K562 (cell line): Measurements from ENCODE around the gene FASN. TPM values are rescaled to one million over a fixed set of nuclear protein-coding genes. Genes with fewer than 3 reads are reported as not detected.

Source experiments
- CCAR2 ChIP-seq: fragments of 200-400 bp; formaldehyde crosslinking; IDR thresholded peaks from 2 replicates; pipeline ENCODE4 v1.6.1; 2017; ENCODE audit warnings: mild to moderate bottlenecking, low read depth, low read length
- CREBBP ChIP-seq: IDR thresholded peaks from one replicate; pipeline ENCODE4 v1.6.1; 2012; ENCODE audit warnings: low read depth, mild to moderate bottlenecking, control low read depth, inconsistent platforms, low read length
- DACH1 ChIP-seq: fragments of 450-650 bp; IDR thresholded peaks from 2 replicates; pipeline ENCODE4 v1.6.1; 2018; ENCODE audit not compliant: partially characterized antibody
- ELF2 ChIP-seq: fragments of 250-450 bp; sonication (Bioruptor Pico); IDR thresholded peaks from 2 replicates; pipeline ENCODE4 v1.5.0; 2021; ENCODE audit warnings: mild to moderate bottlenecking
- ESRRA ChIP-seq: fragments of 450-650 bp; IDR thresholded peaks from 2 replicates; pipeline ENCODE4 v1.6.1; 2014; ENCODE audit warnings: low read depth, mild to moderate bottlenecking, moderate library complexity, borderline replicate concordance
- HDAC6 ChIP-seq: IDR thresholded peaks from 2 replicates; pipeline ENCODE4 v1.6.1; 2012; ENCODE audit warnings: low read depth, mild to moderate bottlenecking, control low read depth, inconsistent platforms, low read length, moderate library complexity
- HMG20B ChIP-seq: fragments of 250-450 bp; sonication (Bioruptor Pico); IDR thresholded peaks from 2 replicates; pipeline ENCODE4 v1.5.0; 2021; ENCODE audit warnings: mild to moderate bottlenecking
- HMGN3 ChIP-seq: IDR thresholded peaks from 2 replicates; pipeline ENCODE4 v1.6.1; 2011; ENCODE audit warnings: borderline replicate concordance, low read depth, mild to moderate bottlenecking, mixed read lengths, low read length; ENCODE audit not compliant: insufficient read length; ENCODE audit errors: extremely low read depth
- KLF10 ChIP-seq: fragments of 250-450 bp; sonication (Bioruptor Pico); IDR thresholded peaks from 2 replicates; pipeline ENCODE4 v1.6.1; 2021; ENCODE audit warnings: matching md5 sums
- MTA1 ChIP-seq: fragments of 450-650 bp; IDR thresholded peaks from 2 replicates; pipeline ENCODE4 v1.6.1; 2017; ENCODE audit warnings: borderline replicate concordance
- MTA3 ChIP-seq: fragments of 450-650 bp; formaldehyde crosslinking; IDR thresholded peaks from 2 replicates; pipeline ENCODE4 v1.6.1; 2017; ENCODE audit warnings: mild to moderate bottlenecking, borderline replicate concordance
- PHF21A ChIP-seq: fragments of 450-650 bp; IDR thresholded peaks from 2 replicates; pipeline ENCODE4 v1.6.1; 2017; ENCODE audit warnings: low read depth, borderline replicate concordance
- PRPF4 ChIP-seq: fragments of 200-400 bp; formaldehyde crosslinking; IDR thresholded peaks from one replicate; pipeline ENCODE4 v1.6.1; 2017; ENCODE audit warnings: low read length, low read depth, mild to moderate bottlenecking; ENCODE audit not compliant: insufficient read depth, poor library complexity, severe bottlenecking
- RAD21 ChIP-seq, 2 experiments: fragments of 250-450 bp in 1 of 2; fragments of 450-650 bp in 1 of 2; sonication (Bioruptor Pico) in 1 of 2; formaldehyde crosslinking in 1 of 2; IDR thresholded peaks in 1 of 2; conservative IDR thresholded peaks in 1 of 2; 2 replicates each; pipeline versions ENCODE4 v1.4.0 to v1.8.0; 2020 to 2022; ENCODE audit warnings: mild to moderate bottlenecking in 2 of 2, moderate library complexity in 1 of 2
- SIRT6 ChIP-seq: IDR thresholded peaks from one replicate; pipeline ENCODE4 v1.6.1; 2012; ENCODE audit warnings: low read depth, mild to moderate bottlenecking, control low read depth, inconsistent platforms, low read length, moderate library complexity
- SRSF7 ChIP-seq: fragments of 200-400 bp; formaldehyde crosslinking; optimal IDR thresholded peaks from 2 replicates; pipeline ENCODE3; 2017; ENCODE audit warnings: mild to moderate bottlenecking, low read depth, low read length
- XRCC5 ChIP-seq: fragments of 200-400 bp; formaldehyde crosslinking; IDR thresholded peaks from 2 replicates; pipeline ENCODE4 v1.6.1; 2017; ENCODE audit warnings: low read depth, mild to moderate bottlenecking, low read length
- ZBTB49 ChIP-seq: sonication (generic); formaldehyde crosslinking; IDR thresholded peaks from 2 replicates; pipeline ENCODE4 v1.8.0; 2022; ENCODE audit warnings: missing genetic modification reagents, mild to moderate bottlenecking, borderline replicate concordance
- ZNF23 ChIP-seq: fragments of 250-450 bp; sonication (Bioruptor Pico); IDR thresholded peaks from 2 replicates; pipeline ENCODE4 v1.4.0; 2020; ENCODE audit warnings: mild to moderate bottlenecking
- ZNF586 ChIP-seq: fragments of 450-650 bp; formaldehyde crosslinking; conservative IDR thresholded peaks from 2 replicates; pipeline ENCODE4 v1.4.0; 2020; ENCODE audit warnings: mild to moderate bottlenecking, moderate library complexity
- ZZZ3 ChIP-seq: fragments of 450-650 bp; IDR thresholded peaks from 2 replicates; pipeline ENCODE4 v1.6.1; 2016; ENCODE audit warnings: antibody characterized with exemption, mild to moderate bottlenecking, moderate library complexity
- polyA plus RNA-seq, 8 experiments: library from polyadenylated mRNA; depleted of rRNA in 4 of 8; stranded (reverse) in 5 of 8; unstranded in 3 of 8; fragments of >200 nt; fragmentation: Nextera tagmentation in 2 of 8; fragmentation: Illumina TruSeq in 1 of 8; extraction: Ambion mirVana in 2 of 8; extraction: Trizol in 1 of 8; gene quantifications; 2 replicates each; pipeline versions ENCODE4 v1.2.1 to v1.2.3, GENCODE V29; 2011 to 2014; ENCODE audit warnings: inconsistent platforms in 1 of 8, missing spikeins in 1 of 8
- total RNA-seq, 7 experiments: library from RNA; depleted of rRNA in 6 of 7; stranded (reverse); fragments of >200 nt in 6 of 7; fragmentation: Illumina TruSeq in 2 of 7; extraction: Trizol in 2 of 7; gene quantifications; 2 replicates each; pipeline versions ENCODE4 v1.2.1 to v1.2.3, GENCODE V29; 2011 to 2021; ENCODE audit warnings: low replicate concordance in 1 of 7
- TF ChIP-seq, protein P1 (sequence below): sonication (generic); formaldehyde crosslinking; IDR thresholded peaks from 2 replicates; pipeline ENCODE4 v1.8.1; 2023; ENCODE audit warnings: mild to moderate bottlenecking, missing genetic modification reagents
- TF ChIP-seq, protein P2 (sequence below): fragments of 250-450 bp; sonication (Bioruptor Pico); IDR thresholded peaks from 2 replicates; pipeline ENCODE4 v1.8.0; 2021; ENCODE audit warnings: moderate library complexity, mild to moderate bottlenecking, inconsistent platforms

FASN gene
- total and polyA plus RNA-seq, 9 of the 15 experiments (the other 6 are each of a cell fraction or from before 2014, with no cell fraction given) = 0.15 to 663 (median 49.9) TPM

DNA sequence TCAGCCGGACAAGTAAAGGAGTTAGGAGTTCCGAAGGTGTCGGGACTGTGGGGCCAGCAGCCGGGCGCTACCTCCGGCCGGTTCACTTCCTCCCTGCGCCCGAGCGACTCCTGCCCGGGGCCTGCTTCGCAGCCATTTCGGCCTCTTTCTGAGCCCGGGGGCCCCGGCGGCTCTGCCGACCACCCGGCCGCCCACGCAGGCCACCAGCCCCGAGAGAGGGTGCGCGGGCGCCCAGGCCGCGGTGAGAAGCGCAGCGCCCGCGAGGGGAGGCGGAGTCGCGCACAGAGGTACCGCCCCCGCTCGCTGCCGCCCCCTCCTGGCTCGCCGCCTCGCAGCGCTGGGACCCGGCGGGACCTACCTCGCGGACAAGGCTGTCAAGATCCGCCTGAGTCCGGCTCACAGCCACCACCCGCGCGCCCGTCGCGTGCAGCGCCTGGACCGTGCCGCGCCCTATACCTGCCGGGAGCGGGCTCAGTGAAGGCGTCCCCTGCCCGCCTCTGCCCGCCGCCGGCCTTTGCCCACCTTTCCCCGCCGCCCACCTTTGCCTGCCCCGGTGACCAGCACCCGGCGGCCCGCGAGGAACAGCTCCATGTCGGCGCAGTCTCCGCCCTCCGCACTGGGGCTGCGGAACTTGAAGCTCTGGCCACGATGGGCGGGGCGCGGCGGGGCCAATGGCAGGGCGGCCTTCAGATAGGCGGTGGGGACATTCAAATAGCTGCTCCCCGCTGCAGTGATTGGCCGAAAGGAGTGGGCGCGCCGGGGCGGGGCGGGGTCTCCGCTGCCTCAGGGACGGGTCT is 60.7 kb downstream of the FASN start, which contains the start of gene DCXR (continued):
- TF ChIP-seq ESRRA = peak; percentile 65; the same call in 1 of the 2 replicates
- TF ChIP-seq PHF21A = 0 out of 2 replicates have a peak, but pooled peaks have one; percentile 44
- TF ChIP-seq DACH1 = no peak
- TF ChIP-seq, protein P1, sequence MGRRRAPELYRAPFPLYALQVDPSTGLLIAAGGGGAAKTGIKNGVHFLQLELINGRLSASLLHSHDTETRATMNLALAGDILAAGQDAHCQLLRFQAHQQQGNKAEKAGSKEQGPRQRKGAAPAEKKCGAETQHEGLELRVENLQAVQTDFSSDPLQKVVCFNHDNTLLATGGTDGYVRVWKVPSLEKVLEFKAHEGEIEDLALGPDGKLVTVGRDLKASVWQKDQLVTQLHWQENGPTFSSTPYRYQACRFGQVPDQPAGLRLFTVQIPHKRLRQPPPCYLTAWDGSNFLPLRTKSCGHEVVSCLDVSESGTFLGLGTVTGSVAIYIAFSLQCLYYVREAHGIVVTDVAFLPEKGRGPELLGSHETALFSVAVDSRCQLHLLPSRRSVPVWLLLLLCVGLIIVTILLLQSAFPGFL = no peak
- no peak for TF ChIP-seq KLF10 (CRISPR knock-in tag)
- no peak for TF ChIP-seq ZBTB49 (CRISPR knock-in tag)
- no peak; the same call in 1 of the 2 replicates for TF ChIP-seq MTA1
- peak; percentile 89 for TF ChIP-seq HMGN3
- no peak for TF ChIP-seq CREBBP
- no peak for TF ChIP-seq HDAC6
- no peak for TF ChIP-seq HMG20B (CRISPR knock-in tag)
- peak; percentile 80; the same call in 1 of the 2 replicates for TF ChIP-seq MTA3
- no peak for TF ChIP-seq CCAR2
- peak; percentile 31 to 50 for TF ChIP-seq RAD21 (CRISPR knock-in tag; conservative IDR thresholded peaks at IDR 0.05 in 1 of 2, IDR thresholded peaks at IDR 0.05 in 1 of 2)
- TF ChIP-seq XRCC5 = no peak
- TF ChIP-seq ZZZ3 = no peak
- TF ChIP-seq ZNF586 (CRISPR knock-in tag) = no peak
- no peak for TF ChIP-seq SRSF7
- no peak for TF ChIP-seq ELF2 (CRISPR knock-in tag)
- TF ChIP-seq SIRT6 = no peak
- peak; percentile 61 for TF ChIP-seq PRPF4
- no peak for TF ChIP-seq ZNF23
- TF ChIP-seq, protein P2, sequence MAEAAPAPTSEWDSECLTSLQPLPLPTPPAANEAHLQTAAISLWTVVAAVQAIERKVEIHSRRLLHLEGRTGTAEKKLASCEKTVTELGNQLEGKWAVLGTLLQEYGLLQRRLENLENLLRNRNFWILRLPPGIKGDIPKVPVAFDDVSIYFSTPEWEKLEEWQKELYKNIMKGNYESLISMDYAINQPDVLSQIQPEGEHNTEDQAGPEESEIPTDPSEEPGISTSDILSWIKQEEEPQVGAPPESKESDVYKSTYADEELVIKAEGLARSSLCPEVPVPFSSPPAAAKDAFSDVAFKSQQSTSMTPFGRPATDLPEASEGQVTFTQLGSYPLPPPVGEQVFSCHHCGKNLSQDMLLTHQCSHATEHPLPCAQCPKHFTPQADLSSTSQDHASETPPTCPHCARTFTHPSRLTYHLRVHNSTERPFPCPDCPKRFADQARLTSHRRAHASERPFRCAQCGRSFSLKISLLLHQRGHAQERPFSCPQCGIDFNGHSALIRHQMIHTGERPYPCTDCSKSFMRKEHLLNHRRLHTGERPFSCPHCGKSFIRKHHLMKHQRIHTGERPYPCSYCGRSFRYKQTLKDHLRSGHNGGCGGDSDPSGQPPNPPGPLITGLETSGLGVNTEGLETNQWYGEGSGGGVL (CRISPR knock-in tag) = no peak
